ENCODE results near the gene CCR8. TPM values are rescaled to one million over a fixed set of nuclear protein-coding genes. Genes with fewer than 3 reads are reported as not detected.

Gene CCR8
- total and polyA plus RNA-seq, 7 donors, result not detected

- Histone ChIP-seq H3K27ac (no peak overlapping the region), H3K4me3 (no peak overlapping the region), H3K4me1 (no peaks in the 10 kb centered on the region), H3K9me3 (no peaks in the 10 kb centered on the region), H3K27me3 (ENCODE audit: insufficient read depth in 3 of 3, low read length in 2 of 3) (no peaks in the 10 kb centered on the region), H3K36me3 (ENCODE audit: insufficient read depth in 1 of 2, low read depth in 1 of 2) (no peaks in the 10 kb centered on the region)
- DNase-seq (no peak), ATAC-seq (no peak)
- intact Hi-C loops (cut with DNase I), result no loop called here
- no peak for TF ChIP-seq CTCF (IDR thresholded peaks at IDR 0.05)
- 75 to 81% (median 78%) methylated on average over 1 of the region's 1 CpG for WGBS, 3 donors
Observed at GRCh38 chr3:39339086-39339485, 9.6 kb downstream of the CCR8 start.

- intact Hi-C loops (cut with DNase I), result no loop called here
- no peak for TF ChIP-seq CTCF (IDR thresholded peaks at IDR 0.05)
- WGBS, 3 donors, result 75 to 100% (median 95%) methylated on average over 1 of the region's 1 CpG
- no peaks in the 10 kb centered on the region for H3K36me3 ChIP-seq (ENCODE audit: insufficient read depth in 1 of 2, low read depth in 1 of 2)
- no peak overlapping the region for H3K4me3 ChIP-seq
- ATAC-seq, result no peak
- H3K4me1 ChIP-seq, result no peaks in the 10 kb centered on the region
- DNase-seq, result no peak
- H3K27me3 ChIP-seq (ENCODE audit: insufficient read depth in 3 of 3, low read length in 2 of 3), result no peaks in the 10 kb centered on the region
- H3K27ac ChIP-seq, result no peak overlapping the region
- H3K9me3 ChIP-seq, result no peaks in the 10 kb centered on the region
Observed at GRCh38 chr3:39343076-39343717, 13.7 kb downstream of the CCR8 start.

- ATAC-seq (no peak), DNase-seq (no peak)
- TF ChIP-seq CTCF (IDR thresholded peaks at IDR 0.05), result no peak
- intact Hi-C loops (cut with DNase I), result no loop called here
- H3K9me3 ChIP-seq, result no peaks in the 10 kb centered on the region
- H3K4me1 ChIP-seq, result no peaks in the 10 kb centered on the region
- no peaks in the 10 kb centered on the region for H3K36me3 ChIP-seq (ENCODE audit: insufficient read depth in 1 of 2, low read depth in 1 of 2)
- no peak overlapping the region for H3K27ac ChIP-seq
- no peak overlapping the region for H3K4me3 ChIP-seq
- no peaks in the 10 kb centered on the region for H3K27me3 ChIP-seq (ENCODE audit: insufficient read depth in 3 of 3, low read length in 2 of 3)
Observed at GRCh38 chr3:39343760-39344159, 14.3 kb downstream of the CCR8 start.

GRCh38 chr3:39344746-39345344 lies 15.3 kb downstream of the CCR8 start:
- ATAC-seq, result no peak
- Histone ChIP-seq H3K4me1 (no peaks in the 10 kb centered on the region), H3K4me3 (no peak overlapping the region), H3K27ac (no peak overlapping the region), H3K27me3 (ENCODE audit: insufficient read depth in 3 of 3, low read length in 2 of 3) (no peaks in the 10 kb centered on the region), H3K36me3 (ENCODE audit: insufficient read depth in 1 of 2, low read depth in 1 of 2) (no peaks in the 10 kb centered on the region), H3K9me3 (no peaks in the 10 kb centered on the region)
- intact Hi-C loops (cut with DNase I), result no loop called here
- DNase-seq, result no peak
- TF ChIP-seq CTCF (IDR thresholded peaks at IDR 0.05), result no peak
